Measurements from ENCODE around the gene MIDN.
"Not testable (repeated sequence)": the region's sequence is repeated elsewhere in the genome, so short reads cannot be mapped to it uniquely, and the experiment has no call there.

- TF ChIP-seq CTCF, POLR2AphosphoS5, POLR2A, EP300 (IDR thresholded peaks at IDR 0.05): not testable (repeated sequence)
Observed at GRCh38 chr19:1246265-1247087, 1.9 kb upstream of the MIDN start.
